DOHH2 (cell line): ENCODE measurements around the gene NMT2.

Experiments
- H3F3A ChIP-seq: fragments of 200-600 bp; sonication (generic), shearing (Covaris generic); 2 replicates; pipeline ENCODE4 v1.6.0; 2016; ENCODE audit warnings: antibody characterized with exemption, mild to moderate bottlenecking; ENCODE audit not compliant: control insufficient read depth, insufficient read depth
- H3K27ac ChIP-seq: fragments of 200-600 bp; sonication (generic); 2 replicates; pipeline ENCODE4 v1.5.1; 2014; ENCODE audit warnings: low read depth, mild to moderate bottlenecking, low read length, moderate library complexity
- H3K27me3 ChIP-seq: fragments of 200-600 bp; sonication (generic); 2 replicates; pipeline ENCODE4 v1.6.1; 2014; ENCODE audit warnings: mild to moderate bottlenecking, low read length, mixed read lengths; ENCODE audit not compliant: control insufficient read depth
- H3K36me3 ChIP-seq: fragments of 200-600 bp; sonication (generic); 2 replicates; pipeline ENCODE4 v1.6.1; 2014; ENCODE audit warnings: mild to moderate bottlenecking, low read length, moderate library complexity, mixed read lengths; ENCODE audit not compliant: control insufficient read depth
- H3K4me1 ChIP-seq: fragments of 200-600 bp; sonication (generic); 2 replicates; pipeline ENCODE4 v1.6.1; 2014; ENCODE audit warnings: mild to moderate bottlenecking, low read length, mixed read lengths; ENCODE audit not compliant: control insufficient read depth
- H3K4me2 ChIP-seq: fragments of 200-600 bp; sonication (generic); 2 replicates; pipeline ENCODE4 v1.6.0; 2014; ENCODE audit warnings: mild to moderate bottlenecking, low read length, moderate library complexity
- H3K4me3 ChIP-seq: fragments of 200-600 bp; sonication (generic); 2 replicates; pipeline ENCODE4 v1.5.1; 2014; ENCODE audit warnings: mild to moderate bottlenecking, low read length, mixed read lengths
- H3K79me2 ChIP-seq: fragments of 200-600 bp; sonication (generic); 2 replicates; pipeline ENCODE4 v1.6.1; 2014; ENCODE audit warnings: mild to moderate bottlenecking, low read length, mixed read lengths; ENCODE audit not compliant: control insufficient read depth
- H3K9me2 ChIP-seq: fragments of 200-600 bp; sonication (generic); replicated peaks from 2 replicates; pipeline ENCODE4 v1.6.1; 2014; ENCODE audit warnings: mild to moderate bottlenecking, low read length, mixed read lengths; ENCODE audit not compliant: control insufficient read depth
- H3K9me3 ChIP-seq: fragments of 200-600 bp; sonication (generic); 2 replicates; pipeline ENCODE4 v1.6.1; 2014; ENCODE audit warnings: antibody characterized with exemption, low read length, mixed read lengths; ENCODE audit not compliant: control insufficient read depth, insufficient read depth
- H4K20me1 ChIP-seq: fragments of 200-600 bp; sonication (generic); 2 replicates; pipeline ENCODE4 v1.6.0; 2014; ENCODE audit warnings: low read depth, mild to moderate bottlenecking, antibody characterized with exemption, low read length, moderate library complexity; ENCODE audit not compliant: control insufficient read depth, insufficient read depth
- EZH2phosphoT487 ChIP-seq: fragments of 200-600 bp; sonication (generic); IDR thresholded peaks from 2 replicates; pipeline ENCODE4 v1.6.1; 2017; ENCODE audit warnings: borderline replicate concordance, mild to moderate bottlenecking, antibody characterized with exemption, low read length, moderate library complexity, mixed read lengths
- TF ChIP-seq, protein P1 (sequence below): fragments of 200-600 bp; sonication (generic); IDR thresholded peaks from one replicate; pipeline ENCODE4 v1.5.1; 2014; ENCODE audit warnings: antibody characterized with exemption, mild to moderate bottlenecking, low read depth, low read length; ENCODE audit not compliant: poor library complexity, severe bottlenecking

The NMT2 gene

DNA sequence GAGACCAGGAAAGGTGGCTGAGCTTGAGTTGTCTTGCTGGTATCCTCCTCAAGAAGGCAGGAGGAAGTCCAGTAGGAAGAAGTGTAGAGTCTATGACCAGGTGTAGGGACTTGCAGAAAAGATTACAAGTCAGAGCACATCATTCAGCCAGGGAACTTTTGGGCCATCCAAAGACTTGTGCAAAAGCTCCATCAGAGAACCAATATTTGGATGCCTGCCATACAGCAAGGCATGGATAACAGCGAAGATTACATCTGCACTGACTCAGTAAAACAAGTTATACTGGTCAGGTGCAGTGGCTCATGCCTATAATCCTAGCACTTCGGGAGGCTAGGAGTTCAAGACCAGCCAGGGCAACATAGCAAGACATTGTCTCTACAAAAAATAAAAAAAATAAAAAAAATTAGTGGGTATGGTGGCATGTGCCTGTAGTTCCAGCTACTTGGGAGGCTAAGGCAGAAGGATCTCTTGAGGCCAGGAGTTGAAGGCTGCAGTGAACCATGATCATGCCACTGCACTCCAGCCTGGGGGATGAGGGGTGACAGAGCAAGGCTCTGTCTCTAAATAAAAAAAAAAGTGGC is 13.2 kb upstream of the NMT2 start:
- H3F3A ChIP-seq = no peaks in the 10 kb centered on the region
- no peaks in the 10 kb centered on the region for H3K9me3 ChIP-seq
- H3K79me2 ChIP-seq = no peaks in the 10 kb centered on the region
- no peak overlapping the region for H3K27ac ChIP-seq
- TF ChIP-seq EZH2phosphoT487 = no peak
- TF ChIP-seq, protein P1, sequence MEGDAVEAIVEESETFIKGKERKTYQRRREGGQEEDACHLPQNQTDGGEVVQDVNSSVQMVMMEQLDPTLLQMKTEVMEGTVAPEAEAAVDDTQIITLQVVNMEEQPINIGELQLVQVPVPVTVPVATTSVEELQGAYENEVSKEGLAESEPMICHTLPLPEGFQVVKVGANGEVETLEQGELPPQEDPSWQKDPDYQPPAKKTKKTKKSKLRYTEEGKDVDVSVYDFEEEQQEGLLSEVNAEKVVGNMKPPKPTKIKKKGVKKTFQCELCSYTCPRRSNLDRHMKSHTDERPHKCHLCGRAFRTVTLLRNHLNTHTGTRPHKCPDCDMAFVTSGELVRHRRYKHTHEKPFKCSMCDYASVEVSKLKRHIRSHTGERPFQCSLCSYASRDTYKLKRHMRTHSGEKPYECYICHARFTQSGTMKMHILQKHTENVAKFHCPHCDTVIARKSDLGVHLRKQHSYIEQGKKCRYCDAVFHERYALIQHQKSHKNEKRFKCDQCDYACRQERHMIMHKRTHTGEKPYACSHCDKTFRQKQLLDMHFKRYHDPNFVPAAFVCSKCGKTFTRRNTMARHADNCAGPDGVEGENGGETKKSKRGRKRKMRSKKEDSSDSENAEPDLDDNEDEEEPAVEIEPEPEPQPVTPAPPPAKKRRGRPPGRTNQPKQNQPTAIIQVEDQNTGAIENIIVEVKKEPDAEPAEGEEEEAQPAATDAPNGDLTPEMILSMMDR = no peak
- H3K9me2 ChIP-seq = no peaks in the 10 kb centered on the region
- no peaks in the 10 kb centered on the region for H3K36me3 ChIP-seq
- H3K4me3 ChIP-seq = no peak overlapping the region
- no peak overlapping the region for H3K4me2 ChIP-seq
- H3K4me1 ChIP-seq = no peaks in the 10 kb centered on the region
- 0 out of 2 replicates have a peak, but pooled peaks cover 2% of the 10 kb centered on the region for H3K27me3 ChIP-seq
- H4K20me1 ChIP-seq = no peaks in the 10 kb centered on the region

DNA sequence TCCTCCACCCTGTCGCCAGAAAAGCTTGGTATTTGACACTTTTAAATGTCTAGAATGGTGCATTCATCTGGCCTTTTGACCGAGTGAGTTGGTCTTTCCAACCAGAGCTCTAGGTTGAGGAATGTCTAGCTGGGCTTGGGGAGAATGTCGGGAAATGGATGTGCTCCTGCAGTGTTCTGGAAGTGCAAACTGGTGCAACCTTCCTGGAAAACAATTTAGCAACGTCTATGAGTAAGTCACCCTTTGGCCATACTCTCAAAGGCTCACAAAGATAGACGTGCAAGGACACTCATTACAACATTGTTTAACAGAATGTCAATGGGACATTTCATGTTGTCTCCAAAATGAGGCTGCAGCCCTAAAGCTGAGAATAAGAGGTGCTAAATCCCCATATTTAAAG is 12.2 kb upstream of the NMT2 start:
- Histone ChIP-seq H3K27me3 (0 out of 2 replicates have a peak, but pooled peaks cover 2% of the 10 kb centered on the region), H3F3A (no peaks in the 10 kb centered on the region), H3K36me3 (no peaks in the 10 kb centered on the region), H3K4me3 (no peak overlapping the region), H3K4me2 (no peak overlapping the region), H3K4me1 (no peaks in the 10 kb centered on the region), H3K9me2 (no peaks in the 10 kb centered on the region), H3K79me2 (no peaks in the 10 kb centered on the region), H4K20me1 (no peaks in the 10 kb centered on the region), H3K9me3 (no peaks in the 10 kb centered on the region), H3K27ac (no peak overlapping the region)
- TF ChIP-seq, protein P1 = no peak

DNA sequence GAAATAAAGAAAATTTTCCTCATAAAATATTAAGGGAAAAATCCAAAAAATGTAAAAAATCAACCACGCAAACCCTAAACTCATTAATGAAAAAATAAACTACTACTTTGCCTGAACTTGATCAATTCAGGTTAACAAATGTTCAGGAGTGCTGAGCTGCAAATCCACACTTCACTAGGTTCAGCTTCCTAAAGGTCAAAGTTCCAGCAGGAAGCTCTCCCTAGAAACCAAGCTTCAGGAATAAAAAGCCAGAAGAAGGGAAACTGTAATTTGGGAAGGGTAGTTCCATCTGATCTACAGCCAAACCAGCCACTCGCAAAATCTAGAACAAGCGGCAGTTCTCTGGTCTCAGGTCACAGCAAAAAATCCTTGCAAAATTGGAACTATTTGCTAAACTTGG is 7.8 kb upstream of the NMT2 start:
- Histone ChIP-seq H3F3A (no peaks in the 10 kb centered on the region), H3K9me3 (no peaks in the 10 kb centered on the region), H3K4me1 (no peaks in the 10 kb centered on the region), H4K20me1 (no peaks in the 10 kb centered on the region), H3K27me3 (no peaks in the 10 kb centered on the region), H3K27ac (no peak overlapping the region), H3K4me2 (no peak overlapping the region), H3K9me2 (no peaks in the 10 kb centered on the region), H3K79me2 (no peaks in the 10 kb centered on the region), H3K4me3 (no peak overlapping the region), H3K36me3 (no peaks in the 10 kb centered on the region)
- TF ChIP-seq, protein P1 = no peak
- no peak for TF ChIP-seq EZH2phosphoT487
